Liver (tissue), 9 donors: ENCODE data around the gene GALNT9. TPM values are rescaled to one million over a fixed set of nuclear protein-coding genes. Genes with fewer than 3 reads are reported as not detected.

Experiments
- DNase-seq: peaks from one replicate; pipeline ENCODE4 v3.0.0-alpha.2; 2017; ENCODE audit warnings: low spot score
- H3K27ac ChIP-seq, 2 donors: one replicate each; pipeline ENCODE4 v1.7.0; 2013; ENCODE audit warnings: inconsistent platforms in 2 of 2, low read length in 2 of 2, control low read depth in 1 of 2, low read depth in 1 of 2, mild to moderate bottlenecking in 1 of 2
- H3K27me3 ChIP-seq, 4 donors: one replicate each; pipeline versions ENCODE4 v1.6.1 to v1.7.0; 2013; ENCODE audit warnings: low read length in 3 of 4, inconsistent platforms in 1 of 4, mild to moderate bottlenecking in 1 of 4, moderate library complexity in 1 of 4; ENCODE audit not compliant: control insufficient read depth in 4 of 4, insufficient read depth in 4 of 4
- H3K36me3 ChIP-seq, 4 donors: one replicate each; pipeline versions ENCODE4 v1.6.1 to v1.7.0; 2013; ENCODE audit warnings: low read length in 3 of 4, mild to moderate bottlenecking in 3 of 4, low read depth in 1 of 4, moderate library complexity in 1 of 4; ENCODE audit not compliant: control insufficient read depth in 4 of 4, insufficient read depth in 3 of 4
- H3K4me1 ChIP-seq, 4 donors: one replicate each; pipeline versions ENCODE4 v1.6.1 to v1.7.0; 2013; ENCODE audit warnings: low read length in 3 of 4, mild to moderate bottlenecking in 3 of 4, moderate library complexity in 1 of 4; ENCODE audit not compliant: control insufficient read depth in 4 of 4, insufficient read depth in 4 of 4
- H3K4me3 ChIP-seq, 3 donors: one replicate each; pipeline versions ENCODE4 v1.6.1 to v1.7.0; 2013; ENCODE audit warnings: low read length in 3 of 3, control low read depth in 1 of 3, low read depth in 1 of 3, mild to moderate bottlenecking in 1 of 3
- H3K9ac ChIP-seq, 2 donors: one replicate each; pipeline ENCODE4 v1.7.0; 2013; ENCODE audit warnings: low read length in 2 of 2, mild to moderate bottlenecking in 2 of 2, moderate library complexity in 2 of 2, control low read depth in 1 of 2, low read depth in 1 of 2
- H3K9me3 ChIP-seq, 4 donors: one replicate each; pipeline versions ENCODE4 v1.6.1 to v1.7.0; 2013; ENCODE audit warnings: low read length in 3 of 4; ENCODE audit not compliant: control insufficient read depth in 4 of 4
- EGR1 ChIP-seq, 2 donors: IDR thresholded peaks; 2 replicates each; pipeline ENCODE4 v1.6.1; 2016 to 2018; ENCODE audit warnings: antibody characterized with exemption in 2 of 2, low read depth in 2 of 2
- FOXA1 ChIP-seq: IDR thresholded peaks from 2 replicates; pipeline ENCODE4 v1.6.1; 2016; ENCODE audit warnings: antibody characterized with exemption
- FOXA2 ChIP-seq: IDR thresholded peaks from 2 replicates; pipeline ENCODE4 v1.6.1; 2016; ENCODE audit warnings: antibody characterized with exemption
- GABPA ChIP-seq, 2 donors: IDR thresholded peaks in 1 of 2; conservative IDR thresholded peaks in 1 of 2; 2 replicates each; pipeline ENCODE4 v1.6.1; 2016; ENCODE audit warnings: antibody characterized with exemption in 2 of 2, mild to moderate bottlenecking in 1 of 2, moderate library complexity in 1 of 2
- HNF4A ChIP-seq, 2 donors: conservative IDR thresholded peaks; 2 replicates each; pipeline ENCODE4 v1.6.1; 2016; ENCODE audit warnings: antibody characterized with exemption in 2 of 2, mild to moderate bottlenecking in 2 of 2
- HNF4G ChIP-seq: IDR thresholded peaks from 2 replicates; pipeline ENCODE4 v1.6.1; 2016; ENCODE audit warnings: antibody characterized with exemption
- JUND ChIP-seq, 2 donors: IDR thresholded peaks; 2 replicates each; pipeline ENCODE4 v1.6.1; 2016; ENCODE audit warnings: antibody characterized with exemption in 2 of 2
- NR2F2 ChIP-seq: IDR thresholded peaks from 2 replicates; pipeline ENCODE4 v1.6.1; 2016; ENCODE audit warnings: antibody characterized with exemption
- RAD21 ChIP-seq, 2 donors: IDR thresholded peaks; 2 replicates each; pipeline ENCODE4 v1.6.1; 2016; ENCODE audit warnings: antibody characterized with exemption in 2 of 2, mild to moderate bottlenecking in 2 of 2
- RXRA ChIP-seq, 2 donors: IDR thresholded peaks; 2 replicates each; pipeline ENCODE4 v1.6.1; 2017 to 2018; ENCODE audit warnings: antibody characterized with exemption in 2 of 2, mild to moderate bottlenecking in 1 of 2
- SP1 ChIP-seq: IDR thresholded peaks from 2 replicates; pipeline ENCODE4 v1.6.1; 2018; ENCODE audit warnings: antibody characterized with exemption, mild to moderate bottlenecking
- TAF1 ChIP-seq: conservative IDR thresholded peaks from 2 replicates; pipeline ENCODE4 v1.6.1; 2016; ENCODE audit warnings: antibody characterized with exemption, mild to moderate bottlenecking
- YY1 ChIP-seq: IDR thresholded peaks from 2 replicates; pipeline ENCODE4 v1.6.1; 2016; ENCODE audit warnings: antibody characterized with exemption, mild to moderate bottlenecking
- ZBTB33 ChIP-seq: IDR thresholded peaks from 2 replicates; pipeline ENCODE4 v1.6.1; 2016; ENCODE audit warnings: antibody characterized with exemption
- WGBS: extraction: QIAGEN DNeasy Blood & Tissue Kit; methylation state at CpG from one replicate; pipeline ENCODE4 v1.1.7; 2013; 5-methylcytosine and 5-hydroxymethylcytosine counted together
- polyA plus RNA-seq, 2 donors: library from polyadenylated mRNA; stranded (reverse) in 1 of 2; unstranded in 1 of 2; fragments of 200-250 nt in 1 of 2; fragments of >200 nt in 1 of 2; fragmentation: Nextera tagmentation in 1 of 2; extraction: Ambion mirVana in 1 of 2; gene quantifications; one replicate each; pipeline versions ENCODE4 v1.2.1 to v1.2.3, GENCODE V29; 2013 to 2015
- total RNA-seq, 2 donors: library from RNA; depleted of rRNA; stranded (reverse); fragments of >200 nt; gene quantifications; one replicate each; pipeline ENCODE4 v1.2.3, GENCODE V29; 2014
- TF ChIP-seq, protein P1 (sequence below): IDR thresholded peaks from 2 replicates; pipeline ENCODE4 v1.6.1; 2016; ENCODE audit warnings: antibody characterized with exemption
- TF ChIP-seq, protein P2 (sequence below): IDR thresholded peaks from 2 replicates; pipeline ENCODE4 v1.6.1; 2016; ENCODE audit warnings: antibody characterized with exemption
- TF ChIP-seq, protein P3 (sequence below): fragments of 150-350 bp; IDR thresholded peaks from 2 replicates; pipeline ENCODE4 v1.5.1; 2017; ENCODE audit warnings: improper control_type of control experiment, low read depth, low read length; ENCODE audit not compliant: missing input control
- TF ChIP-seq, protein P4 (sequence below): IDR thresholded peaks from 2 replicates; pipeline ENCODE4 v1.6.1; 2016; ENCODE audit warnings: antibody characterized with exemption, mild to moderate bottlenecking
- donor health status: healthy.
- donor health status: healthy.
- donor health status: healthy.
- donor health status: healthy.
- donor health status: healthy.

GALNT9 gene
- total and polyA plus RNA-seq, 4 donors: 0.05 to 0.25 (median 0.09) TPM; not detected in 1

GRCh38 chr12:132175496-132176384 lies 153.6 kb downstream of the GALNT9 start:
- Histone ChIP-seq H3K36me3 (no peaks in the 10 kb centered on the region), H3K27me3 (peaks cover 0 to 6% (median 0%) of the 10 kb centered on the region in 4 donors), H3K27ac (no peak overlapping the region), H3K9me3 (no peaks in the 10 kb centered on the region), H3K9ac (no peak overlapping the region), H3K4me1 (no peaks in the 10 kb centered on the region), H3K4me3 (no peak overlapping the region)
- 70% methylated on average over 35 of the region's 35 CpGs for whole genome bisulfite sequencing
- DNase-seq: no peak
- TF ChIP-seq HNF4A (conservative IDR thresholded peaks at IDR 0.05) (no peak), SP1 (no peak), TAF1 (no peak), ZBTB33 (no peak), YY1 (no peak), NR2F2 (no peak), JUND (IDR thresholded peaks at IDR 0.05) (no peak), HNF4G (no peak), FOXA2 (no peak), RAD21 (IDR thresholded peaks at IDR 0.05) (no peak), EGR1 (IDR thresholded peaks at IDR 0.05; ENCODE audit: low read depth in 2 of 2) (no peak), GABPA (IDR thresholded peaks at IDR 0.05 in 1 of 2, conservative IDR thresholded peaks at IDR 0.05 in 1 of 2) (no peak), FOXA1 (no peak), RXRA (IDR thresholded peaks at IDR 0.05) (no peak)
- TF ChIP-seq, protein P1, sequence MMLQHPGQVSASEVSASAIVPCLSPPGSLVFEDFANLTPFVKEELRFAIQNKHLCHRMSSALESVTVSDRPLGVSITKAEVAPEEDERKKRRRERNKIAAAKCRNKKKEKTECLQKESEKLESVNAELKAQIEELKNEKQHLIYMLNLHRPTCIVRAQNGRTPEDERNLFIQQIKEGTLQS: no peak
- TF ChIP-seq, protein P2, sequence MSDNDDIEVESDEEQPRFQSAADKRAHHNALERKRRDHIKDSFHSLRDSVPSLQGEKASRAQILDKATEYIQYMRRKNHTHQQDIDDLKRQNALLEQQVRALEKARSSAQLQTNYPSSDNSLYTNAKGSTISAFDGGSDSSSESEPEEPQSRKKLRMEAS: no peak
- TF ChIP-seq, protein P3, sequence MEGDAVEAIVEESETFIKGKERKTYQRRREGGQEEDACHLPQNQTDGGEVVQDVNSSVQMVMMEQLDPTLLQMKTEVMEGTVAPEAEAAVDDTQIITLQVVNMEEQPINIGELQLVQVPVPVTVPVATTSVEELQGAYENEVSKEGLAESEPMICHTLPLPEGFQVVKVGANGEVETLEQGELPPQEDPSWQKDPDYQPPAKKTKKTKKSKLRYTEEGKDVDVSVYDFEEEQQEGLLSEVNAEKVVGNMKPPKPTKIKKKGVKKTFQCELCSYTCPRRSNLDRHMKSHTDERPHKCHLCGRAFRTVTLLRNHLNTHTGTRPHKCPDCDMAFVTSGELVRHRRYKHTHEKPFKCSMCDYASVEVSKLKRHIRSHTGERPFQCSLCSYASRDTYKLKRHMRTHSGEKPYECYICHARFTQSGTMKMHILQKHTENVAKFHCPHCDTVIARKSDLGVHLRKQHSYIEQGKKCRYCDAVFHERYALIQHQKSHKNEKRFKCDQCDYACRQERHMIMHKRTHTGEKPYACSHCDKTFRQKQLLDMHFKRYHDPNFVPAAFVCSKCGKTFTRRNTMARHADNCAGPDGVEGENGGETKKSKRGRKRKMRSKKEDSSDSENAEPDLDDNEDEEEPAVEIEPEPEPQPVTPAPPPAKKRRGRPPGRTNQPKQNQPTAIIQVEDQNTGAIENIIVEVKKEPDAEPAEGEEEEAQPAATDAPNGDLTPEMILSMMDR: no peak
- TF ChIP-seq, protein P4, sequence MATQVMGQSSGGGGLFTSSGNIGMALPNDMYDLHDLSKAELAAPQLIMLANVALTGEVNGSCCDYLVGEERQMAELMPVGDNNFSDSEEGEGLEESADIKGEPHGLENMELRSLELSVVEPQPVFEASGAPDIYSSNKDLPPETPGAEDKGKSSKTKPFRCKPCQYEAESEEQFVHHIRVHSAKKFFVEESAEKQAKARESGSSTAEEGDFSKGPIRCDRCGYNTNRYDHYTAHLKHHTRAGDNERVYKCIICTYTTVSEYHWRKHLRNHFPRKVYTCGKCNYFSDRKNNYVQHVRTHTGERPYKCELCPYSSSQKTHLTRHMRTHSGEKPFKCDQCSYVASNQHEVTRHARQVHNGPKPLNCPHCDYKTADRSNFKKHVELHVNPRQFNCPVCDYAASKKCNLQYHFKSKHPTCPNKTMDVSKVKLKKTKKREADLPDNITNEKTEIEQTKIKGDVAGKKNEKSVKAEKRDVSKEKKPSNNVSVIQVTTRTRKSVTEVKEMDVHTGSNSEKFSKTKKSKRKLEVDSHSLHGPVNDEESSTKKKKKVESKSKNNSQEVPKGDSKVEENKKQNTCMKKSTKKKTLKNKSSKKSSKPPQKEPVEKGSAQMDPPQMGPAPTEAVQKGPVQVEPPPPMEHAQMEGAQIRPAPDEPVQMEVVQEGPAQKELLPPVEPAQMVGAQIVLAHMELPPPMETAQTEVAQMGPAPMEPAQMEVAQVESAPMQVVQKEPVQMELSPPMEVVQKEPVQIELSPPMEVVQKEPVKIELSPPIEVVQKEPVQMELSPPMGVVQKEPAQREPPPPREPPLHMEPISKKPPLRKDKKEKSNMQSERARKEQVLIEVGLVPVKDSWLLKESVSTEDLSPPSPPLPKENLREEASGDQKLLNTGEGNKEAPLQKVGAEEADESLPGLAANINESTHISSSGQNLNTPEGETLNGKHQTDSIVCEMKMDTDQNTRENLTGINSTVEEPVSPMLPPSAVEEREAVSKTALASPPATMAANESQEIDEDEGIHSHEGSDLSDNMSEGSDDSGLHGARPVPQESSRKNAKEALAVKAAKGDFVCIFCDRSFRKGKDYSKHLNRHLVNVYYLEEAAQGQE: no peak
